ENCODE results near the gene WDFY4. TPM values are rescaled to one million over a fixed set of nuclear protein-coding genes. Genes with fewer than 3 reads are reported as not detected.

WDFY4 gene
- total RNA-seq, 1 donor from 2014 or later: 2.6 TPM

DNA sequence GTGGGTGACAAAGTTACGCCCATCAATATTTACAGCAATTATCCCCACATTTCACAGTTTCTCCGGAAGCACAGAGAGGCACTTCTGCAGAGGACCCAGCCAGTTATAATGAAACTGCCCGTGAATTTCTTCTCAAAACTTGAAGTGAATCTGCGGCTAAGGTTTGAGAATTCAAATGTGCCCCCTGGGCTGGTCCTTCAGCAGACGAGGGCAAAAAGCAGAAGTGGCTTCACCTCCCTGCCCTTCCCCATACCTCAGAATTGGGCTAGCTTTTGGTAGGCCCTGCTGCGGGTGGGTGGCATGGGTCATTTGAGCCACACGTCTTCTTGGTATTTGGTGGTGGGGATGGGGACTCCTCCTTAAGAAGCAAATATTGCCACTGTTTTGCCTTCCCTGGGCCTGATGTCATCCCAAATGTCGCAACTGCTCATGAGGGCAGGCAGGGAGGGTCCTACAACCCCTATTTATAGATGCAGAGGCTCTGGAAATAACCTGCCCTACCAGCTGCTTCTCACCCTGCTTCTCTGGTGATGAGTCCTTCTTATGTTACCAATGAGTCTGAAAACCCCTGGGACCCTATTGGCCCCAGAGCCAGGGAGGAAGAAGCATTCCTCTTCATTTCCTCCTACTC, 16.6 kb upstream of the WDFY4 start:
- Histone ChIP-seq H3K9ac (ENCODE audit: low read depth in 1 of 3, low read length in 3 of 3) (no peak overlapping the region), H3K4me1 (ENCODE audit: control insufficient read depth in 3 of 3, insufficient read depth in 3 of 3, low read length in 3 of 3) (peaks cover 0 to 2% (median 0%) of the 10 kb centered on the region in 3 donors), H3K36me3 (ENCODE audit: control insufficient read depth in 3 of 3, insufficient read depth in 3 of 3, low read length in 3 of 3) (no peaks in the 10 kb centered on the region), H3K27ac (ENCODE audit: low read depth, low read length) (no peak overlapping the region), H3K9me3 (ENCODE audit: control insufficient read depth in 3 of 3, low read length in 3 of 3) (no peaks in the 10 kb centered on the region), H3K4me3 (ENCODE audit: low read length in 3 of 3) (no peak overlapping the region), H3K27me3 (ENCODE audit: control insufficient read depth in 3 of 3, insufficient read depth in 3 of 3, low read length in 3 of 3) (peaks cover 0 to 7% (median 0%) of the 10 kb centered on the region in 3 donors)

DNA sequence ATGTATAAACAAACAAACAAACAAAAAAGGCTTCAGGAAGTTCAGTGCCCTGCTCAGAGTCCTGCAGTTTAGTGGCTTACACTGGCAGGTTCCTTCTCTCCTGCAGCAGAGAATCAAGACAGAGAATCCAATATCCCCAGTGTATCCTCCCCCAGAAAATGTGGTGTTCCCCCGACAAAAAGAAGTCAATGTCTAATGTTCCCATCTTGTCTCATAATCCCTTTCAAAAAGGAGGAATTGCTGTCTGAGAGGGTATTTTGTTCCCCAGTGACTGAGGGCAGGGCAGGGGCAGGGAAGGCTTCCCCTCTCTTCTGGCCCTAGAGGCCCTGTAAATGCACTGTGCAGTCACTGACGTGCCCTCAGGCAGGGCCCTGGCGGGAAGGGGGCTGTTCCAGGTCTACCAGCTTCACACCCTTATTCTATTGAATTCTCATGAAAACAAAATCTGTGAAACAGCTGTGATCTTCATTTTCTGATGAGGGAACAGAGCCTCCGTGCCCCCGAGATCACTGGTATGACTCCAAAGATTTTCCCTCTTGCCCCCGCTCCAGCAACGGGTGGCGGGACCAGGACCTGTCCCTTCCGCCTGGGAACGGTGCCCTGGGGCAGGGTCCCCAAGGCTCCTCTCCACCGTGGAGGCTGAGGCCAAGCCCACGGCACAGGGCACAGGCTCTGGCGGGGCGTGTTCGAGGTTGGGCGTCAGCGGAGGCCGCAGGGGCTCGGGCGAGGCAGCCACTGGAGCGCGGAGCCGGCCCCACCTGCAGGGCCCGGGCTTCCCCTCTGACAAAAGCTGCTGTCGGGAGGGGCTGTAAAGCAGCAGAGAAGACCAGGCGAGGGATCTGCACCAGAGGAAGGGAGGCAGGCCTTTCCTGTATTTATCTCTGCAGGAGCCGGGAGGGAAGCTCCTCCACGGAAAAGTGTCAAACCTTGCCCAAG, 13.4 kb upstream of the WDFY4 start:
- no peaks in the 10 kb centered on the region for H3K9me3 ChIP-seq (ENCODE audit: control insufficient read depth in 3 of 3, low read length in 3 of 3)
- H3K36me3 ChIP-seq (ENCODE audit: control insufficient read depth in 3 of 3, insufficient read depth in 3 of 3, low read length in 3 of 3): no peaks in the 10 kb centered on the region
- peak overlapping the region in 1 of 3 donors; percentile 16 for H3K9ac ChIP-seq (ENCODE audit: low read depth in 1 of 3, low read length in 3 of 3)
- H3K4me1 ChIP-seq (ENCODE audit: control insufficient read depth in 3 of 3, insufficient read depth in 3 of 3, low read length in 3 of 3): peaks cover 0 to 2% (median 0%) of the 10 kb centered on the region in 3 donors
- peaks cover 0 to 7% (median 0%) of the 10 kb centered on the region in 3 donors for H3K27me3 ChIP-seq (ENCODE audit: control insufficient read depth in 3 of 3, insufficient read depth in 3 of 3, low read length in 3 of 3)
- no peak overlapping the region for H3K4me3 ChIP-seq (ENCODE audit: low read length in 3 of 3)
- no peak overlapping the region for H3K27ac ChIP-seq (ENCODE audit: low read depth, low read length)

DNA sequence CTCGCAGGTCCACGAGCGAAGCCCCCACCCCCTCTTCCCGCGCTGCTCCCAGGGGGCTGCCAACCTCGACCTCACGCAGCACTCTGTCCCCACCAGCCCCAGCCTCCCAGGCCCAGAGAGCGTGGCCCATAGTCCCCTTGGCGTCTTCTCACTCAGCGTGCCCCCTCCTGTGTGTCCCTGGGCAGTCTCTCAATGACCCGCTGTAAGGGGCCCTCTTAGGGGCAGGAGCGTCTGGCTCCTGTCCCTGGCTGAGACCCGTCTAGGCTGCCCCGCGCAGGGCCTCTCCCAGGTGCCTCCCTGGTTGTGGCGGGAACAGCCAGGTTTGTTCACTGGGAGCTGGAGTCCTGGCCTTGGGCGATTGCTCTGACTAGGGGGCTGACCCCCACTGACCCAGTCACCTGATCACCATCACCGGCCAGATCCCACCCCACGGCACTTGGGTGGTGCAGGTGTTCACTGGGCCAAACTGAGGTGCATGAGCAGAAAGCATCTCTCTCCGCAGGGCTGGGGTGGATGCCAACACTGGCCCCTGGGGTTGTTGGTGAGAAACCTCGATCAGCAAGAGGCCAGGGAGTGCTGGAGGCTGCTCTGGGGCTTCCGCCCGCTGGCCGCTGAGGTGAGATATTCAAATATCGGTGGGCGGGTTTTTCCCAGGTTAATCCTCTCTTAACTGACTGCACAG, 12.6 kb upstream of the WDFY4 start:
- H3K36me3 ChIP-seq (ENCODE audit: control insufficient read depth in 3 of 3, insufficient read depth in 3 of 3, low read length in 3 of 3): no peaks in the 10 kb centered on the region
- peaks cover 0 to 7% (median 0%) of the 10 kb centered on the region in 3 donors for H3K27me3 ChIP-seq (ENCODE audit: control insufficient read depth in 3 of 3, insufficient read depth in 3 of 3, low read length in 3 of 3)
- no peak overlapping the region for H3K27ac ChIP-seq (ENCODE audit: low read depth, low read length)
- no peak overlapping the region for H3K4me3 ChIP-seq (ENCODE audit: low read length in 3 of 3)
- peaks cover 0 to 2% (median 0%) of the 10 kb centered on the region in 3 donors for H3K4me1 ChIP-seq (ENCODE audit: control insufficient read depth in 3 of 3, insufficient read depth in 3 of 3, low read length in 3 of 3)
- H3K9ac ChIP-seq (ENCODE audit: low read depth in 1 of 3, low read length in 3 of 3): no peak overlapping the region
- H3K9me3 ChIP-seq (ENCODE audit: control insufficient read depth in 3 of 3, low read length in 3 of 3): no peaks in the 10 kb centered on the region

DNA sequence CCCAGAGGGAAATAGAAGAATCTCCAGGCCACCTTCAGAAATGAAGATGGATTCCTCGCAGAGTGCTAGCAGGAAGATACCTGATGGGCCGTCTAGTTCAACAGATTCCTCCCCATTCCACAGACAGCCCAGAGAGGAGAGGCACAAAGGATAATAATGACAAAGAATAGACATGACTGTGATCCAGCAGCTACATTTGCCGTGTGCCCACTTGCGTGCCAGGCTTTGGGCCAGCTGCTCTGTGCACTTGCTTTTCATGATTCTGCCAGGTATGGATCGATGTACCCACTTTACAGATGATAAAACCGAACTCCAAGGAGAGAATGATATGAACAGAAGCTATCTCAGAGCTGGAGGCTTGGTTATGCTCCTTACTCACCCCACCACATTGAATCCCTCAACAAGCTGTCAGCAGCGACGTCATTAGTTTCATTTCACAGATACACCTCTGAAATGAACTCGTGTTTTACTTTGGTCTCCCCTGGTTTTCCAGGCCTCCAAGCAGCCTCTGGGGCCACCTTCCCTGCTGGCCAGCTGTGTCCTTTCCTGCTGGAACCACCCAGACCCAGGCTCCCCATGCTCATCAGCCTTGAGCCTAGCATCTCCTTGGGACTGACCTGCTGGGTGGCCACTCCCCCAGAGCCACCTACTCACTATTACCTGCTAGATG, 11.9 kb upstream of the WDFY4 start:
- peaks cover 0 to 2% (median 0%) of the 10 kb centered on the region in 3 donors for H3K9me3 ChIP-seq (ENCODE audit: control insufficient read depth in 3 of 3, low read length in 3 of 3)
- peaks cover 0 to 2% (median 0%) of the 10 kb centered on the region in 3 donors for H3K4me1 ChIP-seq (ENCODE audit: control insufficient read depth in 3 of 3, insufficient read depth in 3 of 3, low read length in 3 of 3)
- H3K4me3 ChIP-seq (ENCODE audit: low read length in 3 of 3): no peak overlapping the region
- H3K27ac ChIP-seq (ENCODE audit: low read depth, low read length): no peak overlapping the region
- no peaks in the 10 kb centered on the region for H3K36me3 ChIP-seq (ENCODE audit: control insufficient read depth in 3 of 3, insufficient read depth in 3 of 3, low read length in 3 of 3)
- no peak overlapping the region for H3K9ac ChIP-seq (ENCODE audit: low read depth in 1 of 3, low read length in 3 of 3)
- H3K27me3 ChIP-seq (ENCODE audit: control insufficient read depth in 3 of 3, insufficient read depth in 3 of 3, low read length in 3 of 3): peaks cover 0 to 7% (median 0%) of the 10 kb centered on the region in 3 donors

DNA sequence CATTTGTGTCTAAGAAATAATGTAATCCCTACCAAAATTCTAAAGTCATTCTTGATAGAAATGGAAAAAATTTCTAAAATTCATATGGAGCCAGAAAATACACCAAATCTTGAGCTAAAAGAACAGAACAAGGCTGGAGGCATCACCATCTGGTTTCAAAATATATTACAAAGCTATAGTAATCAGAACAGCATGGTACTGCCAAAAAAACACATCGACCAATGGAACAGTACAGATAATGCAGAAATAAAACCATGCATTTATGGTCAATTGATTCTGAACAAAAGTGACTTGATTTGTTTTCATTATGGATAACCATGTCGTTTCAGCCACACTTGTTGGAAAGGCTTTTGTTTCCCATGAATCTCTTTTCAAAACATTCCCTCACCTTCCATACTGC, 7.0 kb upstream of the WDFY4 start:
- Histone ChIP-seq H3K36me3 (ENCODE audit: control insufficient read depth in 3 of 3, insufficient read depth in 3 of 3, low read length in 3 of 3) (no peaks in the 10 kb centered on the region), H3K27me3 (ENCODE audit: control insufficient read depth in 3 of 3, insufficient read depth in 3 of 3, low read length in 3 of 3) (no peaks in the 10 kb centered on the region), H3K9me3 (ENCODE audit: control insufficient read depth in 3 of 3, low read length in 3 of 3) (peaks cover 4 to 6% (median 4%) of the 10 kb centered on the region in 3 donors), H3K27ac (ENCODE audit: low read depth, low read length) (no peak overlapping the region), H3K9ac (ENCODE audit: low read depth in 1 of 3, low read length in 3 of 3) (no peak overlapping the region), H3K4me1 (ENCODE audit: control insufficient read depth in 3 of 3, insufficient read depth in 3 of 3, low read length in 3 of 3) (no peaks in the 10 kb centered on the region), H3K4me3 (ENCODE audit: low read length in 3 of 3) (no peak overlapping the region)

DNA sequence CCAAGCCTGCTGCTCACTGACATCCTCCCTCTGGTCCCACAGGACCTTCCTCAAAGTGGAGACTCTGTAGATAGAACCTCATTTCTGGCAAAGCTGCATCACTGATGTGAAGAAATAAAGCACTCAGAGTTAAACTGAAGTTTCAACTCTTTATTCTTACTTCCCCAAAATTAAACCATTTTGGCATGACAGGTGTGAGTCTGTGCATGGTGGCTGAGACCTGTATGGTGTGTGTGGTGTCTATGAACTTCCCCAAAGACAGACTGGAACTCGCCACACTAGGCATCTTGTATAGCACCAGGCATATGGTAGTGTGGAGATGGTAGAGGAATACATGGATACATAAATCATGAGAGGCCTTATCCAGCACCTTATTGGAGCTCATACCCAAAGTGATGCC, 6.6 kb upstream of the WDFY4 start:
- Histone ChIP-seq H3K27ac (ENCODE audit: low read depth, low read length) (no peak overlapping the region), H3K27me3 (ENCODE audit: control insufficient read depth in 3 of 3, insufficient read depth in 3 of 3, low read length in 3 of 3) (no peaks in the 10 kb centered on the region), H3K4me1 (ENCODE audit: control insufficient read depth in 3 of 3, insufficient read depth in 3 of 3, low read length in 3 of 3) (no peaks in the 10 kb centered on the region), H3K9ac (ENCODE audit: low read depth in 1 of 3, low read length in 3 of 3) (no peak overlapping the region), H3K4me3 (ENCODE audit: low read length in 3 of 3) (no peak overlapping the region), H3K36me3 (ENCODE audit: control insufficient read depth in 3 of 3, insufficient read depth in 3 of 3, low read length in 3 of 3) (no peaks in the 10 kb centered on the region), H3K9me3 (ENCODE audit: control insufficient read depth in 3 of 3, low read length in 3 of 3) (peaks cover 4 to 6% (median 4%) of the 10 kb centered on the region in 3 donors)

DNA sequence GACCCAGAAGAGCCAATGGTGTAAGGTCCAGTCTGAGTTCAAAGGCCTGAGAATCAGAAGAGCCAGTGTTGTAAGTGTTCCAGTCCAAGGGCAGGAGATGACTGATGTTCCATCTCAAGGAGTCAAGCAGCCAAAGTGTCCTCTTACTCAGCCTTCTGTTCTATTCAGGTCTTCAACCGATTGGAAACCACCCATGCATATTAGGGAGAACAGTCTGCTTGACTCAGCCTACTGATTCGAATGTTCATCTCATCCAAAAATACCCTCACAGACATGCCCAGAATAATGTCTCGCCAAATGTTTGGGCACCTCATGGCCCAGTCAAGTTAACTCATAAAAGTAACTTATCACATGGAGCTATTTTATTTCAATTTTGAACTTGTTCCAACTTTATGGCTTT, 2.9 kb upstream of the WDFY4 start:
- Histone ChIP-seq H3K27ac (ENCODE audit: low read depth, low read length) (no peak overlapping the region), H3K27me3 (ENCODE audit: control insufficient read depth in 3 of 3, insufficient read depth in 3 of 3, low read length in 3 of 3) (no peaks in the 10 kb centered on the region), H3K9ac (ENCODE audit: low read depth in 1 of 3, low read length in 3 of 3) (no peak overlapping the region), H3K36me3 (ENCODE audit: control insufficient read depth in 3 of 3, insufficient read depth in 3 of 3, low read length in 3 of 3) (no peaks in the 10 kb centered on the region), H3K4me3 (ENCODE audit: low read length in 3 of 3) (no peak overlapping the region), H3K4me1 (ENCODE audit: control insufficient read depth in 3 of 3, insufficient read depth in 3 of 3, low read length in 3 of 3) (no peaks in the 10 kb centered on the region), H3K9me3 (ENCODE audit: control insufficient read depth in 3 of 3, low read length in 3 of 3) (peaks cover 4 to 6% (median 4%) of the 10 kb centered on the region in 3 donors)

DNA sequence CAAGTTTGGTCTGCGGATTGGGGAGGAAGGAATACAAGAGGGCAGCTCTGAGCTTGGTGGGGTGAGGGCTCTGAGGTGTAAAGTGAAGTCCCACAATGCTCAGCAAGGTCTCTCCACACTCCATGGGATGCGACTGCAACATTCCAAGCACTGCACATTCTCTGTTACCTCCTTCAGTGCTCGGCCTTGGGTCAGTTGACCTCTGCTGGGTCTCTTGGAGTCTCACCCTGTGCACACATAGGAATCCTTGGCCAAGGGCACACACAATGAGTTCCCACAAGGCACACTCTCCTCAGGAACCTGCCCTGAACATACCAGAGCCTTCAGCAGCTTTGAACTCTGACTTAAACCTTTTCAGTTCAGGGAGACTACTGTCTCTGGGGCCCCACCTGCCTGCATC, 2.4 kb upstream of the WDFY4 start:
- Histone ChIP-seq H3K9me3 (ENCODE audit: control insufficient read depth in 3 of 3, low read length in 3 of 3) (peaks cover 4 to 6% (median 4%) of the 10 kb centered on the region in 3 donors), H3K9ac (ENCODE audit: low read depth in 1 of 3, low read length in 3 of 3) (no peak overlapping the region), H3K27ac (ENCODE audit: low read depth, low read length) (no peak overlapping the region), H3K27me3 (ENCODE audit: control insufficient read depth in 3 of 3, insufficient read depth in 3 of 3, low read length in 3 of 3) (no peaks in the 10 kb centered on the region), H3K36me3 (ENCODE audit: control insufficient read depth in 3 of 3, insufficient read depth in 3 of 3, low read length in 3 of 3) (no peaks in the 10 kb centered on the region), H3K4me1 (ENCODE audit: control insufficient read depth in 3 of 3, insufficient read depth in 3 of 3, low read length in 3 of 3) (no peaks in the 10 kb centered on the region), H3K4me3 (ENCODE audit: low read length in 3 of 3) (no peak overlapping the region)

DNA sequence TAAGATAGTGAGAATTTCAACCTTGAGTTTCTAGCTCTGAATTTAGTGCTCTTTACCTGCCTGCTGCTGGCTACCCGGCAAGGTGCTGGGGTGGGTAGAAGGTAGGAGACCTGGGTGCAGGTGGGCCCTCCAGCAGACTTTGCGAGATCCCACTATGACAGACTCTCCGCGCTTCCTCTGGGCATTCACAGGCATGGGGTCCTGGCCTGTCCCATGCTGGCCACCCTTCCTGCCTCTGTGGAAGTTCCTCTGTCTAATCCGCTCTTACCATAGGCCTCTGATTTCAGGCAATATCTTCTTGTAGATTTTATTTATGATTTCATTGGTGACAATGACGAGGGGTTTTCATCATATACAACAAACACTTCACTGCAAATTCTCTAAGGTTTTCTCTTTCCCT, 1.2 kb upstream of the WDFY4 start:
- Histone ChIP-seq H3K27me3 (ENCODE audit: control insufficient read depth in 3 of 3, insufficient read depth in 3 of 3, low read length in 3 of 3) (no peaks in the 10 kb centered on the region), H3K4me3 (ENCODE audit: low read length in 3 of 3) (no peak overlapping the region), H3K36me3 (ENCODE audit: control insufficient read depth in 3 of 3, insufficient read depth in 3 of 3, low read length in 3 of 3) (no peaks in the 10 kb centered on the region), H3K27ac (ENCODE audit: low read depth, low read length) (no peak overlapping the region), H3K9me3 (ENCODE audit: control insufficient read depth in 3 of 3, low read length in 3 of 3) (no peaks in the 10 kb centered on the region), H3K4me1 (ENCODE audit: control insufficient read depth in 3 of 3, insufficient read depth in 3 of 3, low read length in 3 of 3) (no peaks in the 10 kb centered on the region), H3K9ac (ENCODE audit: low read depth in 1 of 3, low read length in 3 of 3) (no peak overlapping the region)

All from skeletal muscle tissue (tissue), 4 donors.